Smooth muscle cell (in vitro differentiated cells): ENCODE measurements around the gene INTS2. TPM values are rescaled to one million over a fixed set of nuclear protein-coding genes. Genes with fewer than 3 reads are reported as not detected.

ENCODE experiments used
- polyA plus RNA-seq: library from polyadenylated mRNA; unstranded; fragments of >200 nt; fragmentation: Nextera tagmentation; extraction: Ambion mirVana; gene quantifications from 2 replicates; pipeline ENCODE4 v1.2.1, GENCODE V29; 2016
- small RNA-seq: library from RNA; depleted of rRNA; stranded (forward); fragments of <200 nt; gene quantifications from one replicate; pipeline ENCODE3, GENCODE V24; 2014
- total RNA-seq: library from RNA; depleted of rRNA; stranded (reverse); fragments of >200 nt; gene quantifications from 2 replicates; pipeline ENCODE4 v1.2.3, GENCODE V29; 2014

Gene INTS2
- total and polyA plus RNA-seq, 2 experiments from 2014 or later, result 3.9 to 15.5 TPM

Small RNAs within 50 kb of the gene (small RNA-seq; reads per million reads assigned to genes)
- not detected for gene RF00019

Other genes starting within 250 kb of the INTS2 start
- gene BRIP1, start 64.5 kb downstream of the INTS2 start, total RNA-seq, result 7.8 and 9.1 TPM in 2 replicates
- 0.71 and 1.5 TPM in 2 replicates for gene BRIP1, start 64.5 kb downstream of the INTS2 start, polyA plus RNA-seq
- 48.0 and 50.0 TPM in 2 replicates for gene MED13, start 137.3 kb upstream of the INTS2 start, total RNA-seq
- gene MED13, start 137.3 kb upstream of the INTS2 start, polyA plus RNA-seq, result 3.2 and 4.2 TPM in 2 replicates